Dendritic cell treated with granulocyte-macrophage colony-stimulating factor and Interleukin-4, amounts not matched to agents 40 ng/mL and 50 ng/mL, for 4 days (primary cell): ENCODE data around the gene MAP7D2.

Experiments
- H3K27ac Mint-ChIP-seq: one replicate; pipeline ENCODE4 v1.8.0; 2022; ENCODE audit warnings: mild to moderate bottlenecking, mixed read lengths
- H3K27me3 Mint-ChIP-seq: one replicate; pipeline ENCODE4 v1.8.0; 2022; ENCODE audit warnings: mild to moderate bottlenecking, mixed read lengths
- H3K36me3 Mint-ChIP-seq: one replicate; pipeline ENCODE4 v1.8.0; 2022; ENCODE audit warnings: low read depth, mixed read lengths
- H3K4me1 Mint-ChIP-seq: one replicate; pipeline ENCODE4 v1.8.0; 2022; ENCODE audit warnings: low read depth, mixed read lengths
- H3K4me3 Mint-ChIP-seq: one replicate; pipeline ENCODE4 v1.8.0; 2022; ENCODE audit warnings: mild to moderate bottlenecking, moderate library complexity, mixed read lengths
- H3K9me3 Mint-ChIP-seq: one replicate; pipeline ENCODE4 v1.8.0; 2022; ENCODE audit warnings: mixed read lengths
- intact Hi-C: fragments of 100-400 bp; cut with micrococcal nuclease; formaldehyde crosslinking; loops from one replicate; pipeline ENCODE4 v1.15.0; 2022

Gene MAP7D2

GRCh38 chrX:20005883-20006282 lies 110.8 kb downstream of the MAP7D2 start:
- Mint-ChIP-seq H3K4me3 (no peak overlapping the region), H3K36me3 (no peaks in the 10 kb centered on the region), H3K27ac (no peak overlapping the region), H3K9me3 (no peaks in the 10 kb centered on the region), H3K4me1 (no peaks in the 10 kb centered on the region), H3K27me3 (no peaks in the 10 kb centered on the region)
- intact Hi-C loops, result no loop called here

GRCh38 chrX:20001588-20001987 lies 115.1 kb downstream of the MAP7D2 start:
- Mint-ChIP-seq H3K9me3 (no peaks in the 10 kb centered on the region), H3K27me3 (no peaks in the 10 kb centered on the region), H3K36me3 (no peaks in the 10 kb centered on the region), H3K4me1 (no peaks in the 10 kb centered on the region), H3K27ac (no peak overlapping the region), H3K4me3 (no peak overlapping the region)
- intact Hi-C loops, result no loop called here

- no peaks in the 10 kb centered on the region for H3K36me3 Mint-ChIP-seq
- peaks cover 16% of the 10 kb centered on the region for H3K4me1 Mint-ChIP-seq
- intact Hi-C loops, result loop anchor here (5.0 kb wide), 1 partner anchor 84 kb away; no protein-coding TSS in a partner anchor
- H3K27me3 Mint-ChIP-seq, result no peaks in the 10 kb centered on the region
- no peaks in the 10 kb centered on the region for H3K9me3 Mint-ChIP-seq
- H3K27ac Mint-ChIP-seq, result peak overlapping the region; percentile 82
- H3K4me3 Mint-ChIP-seq, result peak overlapping the region; percentile 75
Measured at GRCh38 chrX:19991350-19991718, 125.4 kb downstream of the MAP7D2 start.

- Mint-ChIP-seq H3K9me3 (no peaks in the 10 kb centered on the region), H3K27ac (peak within 1 kb of the TSS; percentile 82), H3K36me3 (peaks cover 3% of the 10 kb centered on the region), H3K4me1 (peaks cover 18% of the 10 kb centered on the region), H3K27me3 (no peaks in the 10 kb centered on the region), H3K4me3 (peak within 1 kb of the TSS; percentile 78)
- intact Hi-C loops, result loop anchor here (5.0 kb wide), 1 partner anchor 83 kb away; no protein-coding TSS in a partner anchor
Measured at GRCh38 chrX:19990556-19991349, 126.0 kb downstream of the MAP7D2 start, which contains the start of gene BCLAF3. BCLAF3 (minus strand) TSS chrX:19991061; CDS start chrX:19970264, 20,797 bp downstream.

GRCh38 chrX:19990151-19990555 lies 126.6 kb downstream of the MAP7D2 start:
- intact Hi-C loops, result loop anchor here (5.0 kb wide), 1 partner anchor 83 kb away; no protein-coding TSS in a partner anchor
- H3K27ac Mint-ChIP-seq, result peak overlapping the region; percentile 48
- no peaks in the 10 kb centered on the region for H3K9me3 Mint-ChIP-seq
- H3K4me1 Mint-ChIP-seq, result peaks cover 18% of the 10 kb centered on the region
- peaks cover 7% of the 10 kb centered on the region for H3K36me3 Mint-ChIP-seq
- H3K27me3 Mint-ChIP-seq, result no peaks in the 10 kb centered on the region
- peak overlapping the region; percentile 78 for H3K4me3 Mint-ChIP-seq

- Mint-ChIP-seq H3K9me3 (no peaks in the 10 kb centered on the region), H3K4me1 (peaks cover 18% of the 10 kb centered on the region), H3K36me3 (peaks cover 7% of the 10 kb centered on the region), H3K4me3 (no peak overlapping the region), H3K27ac (no peak overlapping the region), H3K27me3 (no peaks in the 10 kb centered on the region)
- intact Hi-C loops, result no loop called here
Measured at GRCh38 chrX:19987856-19988255, 128.9 kb downstream of the MAP7D2 start.

- intact Hi-C loops, result no loop called here
Measured at GRCh38 chrX:19986531-19986930, 130.2 kb downstream of the MAP7D2 start.

GRCh38 chrX:19981947-19982346 lies 134.8 kb downstream of the MAP7D2 start:
- peak overlapping the region; percentile 50 for H3K27ac Mint-ChIP-seq

More at GRCh38 chrX:19986531-19986930, 130.2 kb downstream of the MAP7D2 start:
- Mint-ChIP-seq H3K4me1 (peaks cover 22% of the 10 kb centered on the region), H3K27ac (no peak overlapping the region), H3K9me3 (no peaks in the 10 kb centered on the region), H3K27me3 (no peaks in the 10 kb centered on the region), H3K36me3 (peaks cover 7% of the 10 kb centered on the region), H3K4me3 (no peak overlapping the region)

GRCh38 chrX:19975845-19976244 lies 140.9 kb downstream of the MAP7D2 start:
- intact Hi-C loops, result loop anchor here (10.0 kb wide), 1 partner anchor 51 kb away; no protein-coding TSS in a partner anchor
- Mint-ChIP-seq H3K27me3 (no peaks in the 10 kb centered on the region), H3K4me3 (no peak overlapping the region), H3K36me3 (no peaks in the 10 kb centered on the region), H3K4me1 (peaks cover 20% of the 10 kb centered on the region), H3K27ac (peak overlapping the region; percentile 24), H3K9me3 (no peaks in the 10 kb centered on the region)

More at GRCh38 chrX:19981947-19982346, 134.8 kb downstream of the MAP7D2 start:
- Mint-ChIP-seq H3K4me3 (no peak overlapping the region), H3K9me3 (no peaks in the 10 kb centered on the region), H3K27me3 (no peaks in the 10 kb centered on the region), H3K4me1 (peaks cover 28% of the 10 kb centered on the region), H3K36me3 (peaks cover 7% of the 10 kb centered on the region)
- intact Hi-C loops, result no loop called here

- H3K4me1 Mint-ChIP-seq, result peaks cover 8% of the 10 kb centered on the region
- H3K36me3 Mint-ChIP-seq, result peaks cover 7% of the 10 kb centered on the region
- no peaks in the 10 kb centered on the region for H3K27me3 Mint-ChIP-seq
- intact Hi-C loops, result loop anchor here (10.0 kb wide), 1 partner anchor 48 kb away; no protein-coding TSS in a partner anchor
- H3K9me3 Mint-ChIP-seq, result no peaks in the 10 kb centered on the region
- no peak overlapping the region for H3K27ac Mint-ChIP-seq
- H3K4me3 Mint-ChIP-seq, result no peak overlapping the region
Measured at GRCh38 chrX:19972984-19973383, 143.7 kb downstream of the MAP7D2 start.

- intact Hi-C loops, result no loop called here
- Mint-ChIP-seq H3K4me1 (no peaks in the 10 kb centered on the region), H3K9me3 (no peaks in the 10 kb centered on the region), H3K27ac (no peak overlapping the region), H3K27me3 (no peaks in the 10 kb centered on the region), H3K36me3 (peaks cover 40% of the 10 kb centered on the region), H3K4me3 (no peak overlapping the region)
Measured at GRCh38 chrX:19968276-19968675, 148.4 kb downstream of the MAP7D2 start.

- Mint-ChIP-seq H3K4me1 (no peaks in the 10 kb centered on the region), H3K36me3 (peaks cover 40% of the 10 kb centered on the region), H3K9me3 (no peaks in the 10 kb centered on the region), H3K27ac (no peak overlapping the region), H3K4me3 (no peak overlapping the region), H3K27me3 (no peaks in the 10 kb centered on the region)
- intact Hi-C loops, result no loop called here
Measured at GRCh38 chrX:19966056-19966455, 150.7 kb downstream of the MAP7D2 start.

GRCh38 chrX:19964017-19964710 lies 152.5 kb downstream of the MAP7D2 start:
- no peaks in the 10 kb centered on the region for H3K27me3 Mint-ChIP-seq
- H3K36me3 Mint-ChIP-seq, result peaks cover 35% of the 10 kb centered on the region
- no peak overlapping the region for H3K4me3 Mint-ChIP-seq
- intact Hi-C loops, result no loop called here
- no peaks in the 10 kb centered on the region for H3K9me3 Mint-ChIP-seq
- H3K4me1 Mint-ChIP-seq, result no peaks in the 10 kb centered on the region
- H3K27ac Mint-ChIP-seq, result no peak overlapping the region

- Mint-ChIP-seq H3K27ac (no peak overlapping the region), H3K27me3 (no peaks in the 10 kb centered on the region), H3K9me3 (no peaks in the 10 kb centered on the region), H3K4me1 (no peaks in the 10 kb centered on the region), H3K4me3 (no peak overlapping the region), H3K36me3 (peaks cover 21% of the 10 kb centered on the region)
- intact Hi-C loops, result no loop called here
Measured at GRCh38 chrX:19960913-19961312, 155.8 kb downstream of the MAP7D2 start.
